ENCODE measurements around the gene NCK1.

GRCh38 chr3:136818191-136818768, 43.7 kb upstream of the NCK1 start:
- TF ChIP-seq, protein P1, sequence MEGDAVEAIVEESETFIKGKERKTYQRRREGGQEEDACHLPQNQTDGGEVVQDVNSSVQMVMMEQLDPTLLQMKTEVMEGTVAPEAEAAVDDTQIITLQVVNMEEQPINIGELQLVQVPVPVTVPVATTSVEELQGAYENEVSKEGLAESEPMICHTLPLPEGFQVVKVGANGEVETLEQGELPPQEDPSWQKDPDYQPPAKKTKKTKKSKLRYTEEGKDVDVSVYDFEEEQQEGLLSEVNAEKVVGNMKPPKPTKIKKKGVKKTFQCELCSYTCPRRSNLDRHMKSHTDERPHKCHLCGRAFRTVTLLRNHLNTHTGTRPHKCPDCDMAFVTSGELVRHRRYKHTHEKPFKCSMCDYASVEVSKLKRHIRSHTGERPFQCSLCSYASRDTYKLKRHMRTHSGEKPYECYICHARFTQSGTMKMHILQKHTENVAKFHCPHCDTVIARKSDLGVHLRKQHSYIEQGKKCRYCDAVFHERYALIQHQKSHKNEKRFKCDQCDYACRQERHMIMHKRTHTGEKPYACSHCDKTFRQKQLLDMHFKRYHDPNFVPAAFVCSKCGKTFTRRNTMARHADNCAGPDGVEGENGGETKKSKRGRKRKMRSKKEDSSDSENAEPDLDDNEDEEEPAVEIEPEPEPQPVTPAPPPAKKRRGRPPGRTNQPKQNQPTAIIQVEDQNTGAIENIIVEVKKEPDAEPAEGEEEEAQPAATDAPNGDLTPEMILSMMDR (IDR thresholded peaks at IDR 0.05 in 8 of 11, conservative IDR thresholded peaks at IDR 0.05 in 3 of 11): no peak
- no peak for TF ChIP-seq POLR2A (IDR thresholded peaks at IDR 0.05)
- TF ChIP-seq POLR2AphosphoS5 (IDR thresholded peaks at IDR 0.05): peak in 1 of 3 donors; percentile 45

All from spleen (tissue), 7 donors.